22Rv1 (cell line): ENCODE measurements around the gene ANKRD6.

Experiments
- ZFX ChIP-seq: fragments of 450-650 bp; IDR thresholded peaks from 2 replicates; pipeline ENCODE4 v1.6.1; 2017; ENCODE audit warnings: antibody characterized with exemption, borderline replicate concordance
- TF ChIP-seq, protein P1 (sequence below): fragments of 450-650 bp; IDR thresholded peaks from 2 replicates; pipeline ENCODE4 v1.5.1; 2017; ENCODE audit warnings: mild to moderate bottlenecking

DNA sequence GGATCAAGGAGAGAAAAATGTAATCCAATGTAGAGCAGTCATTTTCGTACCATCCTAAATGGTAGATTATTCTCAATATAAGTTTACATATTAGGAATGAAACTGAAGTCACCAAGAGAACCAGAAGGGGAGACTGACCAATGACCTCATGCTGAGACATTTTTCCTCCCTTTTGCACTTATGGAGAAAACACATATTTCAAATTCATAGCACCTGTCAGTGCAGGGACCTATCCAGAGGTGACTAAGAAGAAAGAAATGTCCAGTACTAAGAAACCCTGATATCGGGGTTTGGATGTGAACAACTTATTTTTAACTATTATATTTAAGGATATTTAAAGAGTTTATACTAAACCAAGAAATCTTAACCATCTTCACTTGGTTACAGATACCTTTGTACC lies 222.2 kb downstream of the ANKRD6 start:
- TF ChIP-seq, protein P1, sequence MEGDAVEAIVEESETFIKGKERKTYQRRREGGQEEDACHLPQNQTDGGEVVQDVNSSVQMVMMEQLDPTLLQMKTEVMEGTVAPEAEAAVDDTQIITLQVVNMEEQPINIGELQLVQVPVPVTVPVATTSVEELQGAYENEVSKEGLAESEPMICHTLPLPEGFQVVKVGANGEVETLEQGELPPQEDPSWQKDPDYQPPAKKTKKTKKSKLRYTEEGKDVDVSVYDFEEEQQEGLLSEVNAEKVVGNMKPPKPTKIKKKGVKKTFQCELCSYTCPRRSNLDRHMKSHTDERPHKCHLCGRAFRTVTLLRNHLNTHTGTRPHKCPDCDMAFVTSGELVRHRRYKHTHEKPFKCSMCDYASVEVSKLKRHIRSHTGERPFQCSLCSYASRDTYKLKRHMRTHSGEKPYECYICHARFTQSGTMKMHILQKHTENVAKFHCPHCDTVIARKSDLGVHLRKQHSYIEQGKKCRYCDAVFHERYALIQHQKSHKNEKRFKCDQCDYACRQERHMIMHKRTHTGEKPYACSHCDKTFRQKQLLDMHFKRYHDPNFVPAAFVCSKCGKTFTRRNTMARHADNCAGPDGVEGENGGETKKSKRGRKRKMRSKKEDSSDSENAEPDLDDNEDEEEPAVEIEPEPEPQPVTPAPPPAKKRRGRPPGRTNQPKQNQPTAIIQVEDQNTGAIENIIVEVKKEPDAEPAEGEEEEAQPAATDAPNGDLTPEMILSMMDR, result no peak
- TF ChIP-seq ZFX, result no peak
